GM18520 (cell line): Measurements from ENCODE around the gene PEA15.
A peak's percentile ranks its signal among the peaks of the same experiment; 100 is the strongest.

ENCODE experiments used
- ATAC-seq: cut with Tn5 transposase; IDR thresholded peaks from one replicate; pipeline ENCODE4 v1.9.1; 2021; ENCODE audit not compliant: unreplicated experiment

The PEA15 gene

DNA sequence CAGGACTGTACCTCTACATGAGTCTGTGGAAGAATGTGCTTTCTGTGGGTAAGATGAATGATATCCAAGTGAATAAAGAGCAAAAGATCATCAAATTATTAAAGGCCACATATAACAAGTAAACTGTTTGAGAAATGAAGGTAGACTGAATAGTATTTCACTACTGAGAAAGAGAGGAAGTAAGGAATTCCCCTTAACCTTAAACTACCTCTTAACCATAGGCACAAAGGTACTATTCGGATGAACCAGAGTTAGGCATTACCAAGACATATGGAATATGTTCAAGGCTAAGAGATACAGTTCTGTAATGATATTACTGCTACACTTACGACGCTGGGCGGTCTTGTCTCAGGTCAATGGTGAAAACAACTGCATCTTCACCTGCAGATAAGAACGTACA lies 31.6 kb downstream of the PEA15 start:
- ATAC-seq, result no peak

GRCh38 chr1:160237558-160237957 lies 32.4 kb downstream of the PEA15 start:
- no peak for ATAC-seq

- ATAC-seq, result no peak
These were observed 33.2 kb downstream of the PEA15 start for GRCh38 chr1:160238408-160238807.

GRCh38 chr1:160239582-160240299 lies 34.6 kb downstream of the PEA15 start:
- no peak for ATAC-seq

GRCh38 chr1:160243767-160244166 lies 38.6 kb downstream of the PEA15 start:
- ATAC-seq, result no peak

DNA sequence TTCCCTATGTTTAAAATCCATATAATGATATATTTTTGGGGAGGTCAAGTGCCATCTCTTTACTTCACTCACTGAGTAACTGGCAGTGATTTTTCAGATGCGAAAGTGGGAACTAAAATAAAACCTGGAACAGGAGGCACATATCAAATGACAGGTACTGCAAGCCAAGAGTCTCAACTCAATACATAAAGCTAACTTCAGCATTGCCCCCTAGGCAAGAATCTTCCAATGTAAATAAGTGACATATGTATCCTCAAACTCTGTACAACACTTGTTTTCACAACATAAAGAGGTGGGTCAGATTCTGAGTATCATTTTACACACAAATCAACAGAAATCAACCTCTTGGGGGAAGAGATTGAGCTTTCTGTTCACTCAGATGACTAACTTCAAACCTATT lies 39.0 kb downstream of the PEA15 start:
- ATAC-seq, result no peak

DNA sequence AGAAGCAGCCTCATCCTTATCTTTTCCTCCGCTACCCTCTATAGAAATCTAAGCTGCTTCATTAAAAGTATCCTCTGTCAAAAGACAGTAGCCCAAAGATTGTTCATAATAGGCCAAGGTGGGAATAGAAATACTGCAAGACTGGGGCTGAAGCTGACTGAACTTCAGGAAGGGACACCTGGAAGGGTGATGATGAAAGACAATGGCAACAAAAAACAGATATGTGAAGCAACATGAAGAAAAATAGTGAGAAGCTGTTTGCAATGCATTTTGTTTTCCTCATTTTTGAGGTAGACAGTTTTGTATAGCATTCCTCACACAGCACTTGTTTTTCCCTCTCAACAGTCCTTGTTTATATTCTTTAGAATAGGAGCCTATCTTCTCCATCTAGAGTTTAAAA lies 40.2 kb downstream of the PEA15 start:
- no peak for ATAC-seq

DNA sequence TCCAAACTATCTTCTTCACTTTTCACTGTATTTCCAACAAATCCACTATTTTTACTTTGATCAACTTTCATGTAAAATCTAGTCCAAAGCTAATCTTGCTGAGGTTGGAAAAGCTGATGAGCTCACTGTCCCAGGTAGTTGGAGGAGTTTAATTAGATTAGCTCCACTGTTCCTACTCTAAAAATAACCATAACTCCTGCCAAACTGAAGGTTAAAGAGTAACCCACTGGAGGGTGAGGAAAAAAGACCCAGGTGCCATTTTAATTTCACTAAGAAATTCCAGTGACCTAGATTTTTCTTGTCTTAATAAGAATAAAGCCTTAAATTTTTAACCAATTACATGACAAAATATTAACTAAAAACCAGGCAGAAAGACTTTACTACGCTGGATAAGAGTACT lies 41.9 kb downstream of the PEA15 start:
- ATAC-seq, result no peak

DNA sequence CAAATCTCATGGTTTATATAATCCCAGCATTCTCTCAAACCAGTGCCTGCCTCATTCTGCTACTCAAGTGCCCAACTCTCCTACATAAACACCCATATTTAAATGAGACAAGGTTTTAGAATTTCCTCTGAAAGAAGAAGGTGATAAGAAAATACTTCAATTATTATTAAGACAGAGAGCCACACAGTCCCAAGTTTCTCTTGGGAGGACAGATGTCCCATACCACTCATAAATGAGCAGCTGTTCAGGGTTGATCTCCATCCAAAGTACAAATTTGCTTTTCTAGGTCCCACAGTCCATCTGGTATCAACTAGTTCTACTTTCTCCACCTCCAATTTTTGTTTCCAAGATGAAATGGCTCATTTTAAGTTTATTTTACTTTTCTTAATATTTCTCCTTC lies 45.8 kb downstream of the PEA15 start:
- ATAC-seq, result no peak

DNA sequence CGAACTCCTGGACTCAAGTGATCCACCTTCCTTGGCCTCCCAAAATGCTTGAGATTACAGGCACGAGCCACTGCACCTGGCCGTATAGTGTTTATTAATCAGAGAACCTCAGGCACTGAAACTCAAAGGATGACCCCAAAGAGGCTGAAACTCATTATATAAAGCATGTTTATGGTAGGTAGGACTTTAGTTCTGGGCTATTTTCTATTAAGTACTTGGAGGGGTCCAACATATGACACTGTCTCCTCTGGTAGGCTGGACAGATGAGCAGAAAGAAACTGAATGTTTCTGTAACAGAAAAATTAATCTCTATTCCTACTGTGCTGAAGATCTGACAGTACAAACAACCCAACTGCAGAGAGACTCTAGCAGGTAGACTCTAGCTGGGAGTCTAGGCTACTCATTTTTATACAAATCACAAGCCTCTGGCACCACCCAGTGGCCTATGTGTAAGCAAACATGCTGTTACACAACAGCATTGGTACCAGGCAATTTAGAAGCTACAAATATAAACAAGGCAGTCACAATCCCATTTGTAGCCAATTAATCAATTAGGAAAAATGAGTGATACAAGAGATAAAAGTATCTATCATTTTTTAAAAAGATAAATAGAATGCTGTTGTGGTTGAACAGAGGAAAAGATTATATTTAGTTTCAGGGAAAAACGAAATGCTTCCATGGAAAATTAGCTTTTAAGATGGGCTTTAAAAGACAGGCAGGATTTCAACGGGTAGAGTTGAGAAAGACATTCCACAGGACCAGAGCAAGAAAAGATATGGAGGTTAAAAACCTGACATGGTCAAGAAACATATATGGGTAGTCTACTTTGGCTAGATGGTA lies 46.7 kb downstream of the PEA15 start:
- peak; percentile 65 for ATAC-seq

- no peak for ATAC-seq
These were observed 50.7 kb downstream of the PEA15 start for GRCh38 chr1:160255781-160256300.

DNA sequence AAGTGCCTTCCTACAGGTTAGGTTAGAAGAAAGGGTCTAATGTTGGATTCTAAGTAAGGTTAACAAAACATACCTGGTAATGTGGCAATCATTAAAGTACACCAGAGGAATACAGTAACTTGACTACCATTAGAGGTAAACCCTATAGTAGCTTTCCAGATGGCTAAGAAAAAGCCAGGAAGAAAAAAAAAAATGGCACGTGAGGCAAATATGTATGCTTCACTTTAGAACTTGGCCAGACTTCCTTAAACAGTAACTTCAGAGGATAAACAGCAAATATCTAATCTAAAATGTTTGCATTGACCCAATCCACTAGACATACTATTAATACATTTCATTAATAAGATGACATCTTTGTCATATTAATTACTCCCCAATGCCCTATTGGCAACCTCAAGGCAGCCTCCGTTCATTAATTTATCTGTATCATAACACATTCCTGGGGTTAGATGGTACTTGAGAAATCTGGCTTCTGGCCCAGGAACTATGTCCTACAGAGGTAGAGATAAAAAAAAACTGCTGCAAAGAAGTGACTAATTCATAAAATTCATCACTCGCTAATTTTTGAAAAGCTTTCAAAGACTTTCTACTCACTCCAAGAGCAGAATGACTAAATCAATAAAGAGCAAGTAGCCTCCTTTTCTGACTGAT lies 51.3 kb downstream of the PEA15 start:
- ATAC-seq, result no peak

GRCh38 chr1:160257411-160258015 lies 52.3 kb downstream of the PEA15 start:
- no peak for ATAC-seq

GRCh38 chr1:160258177-160258798 lies 53.1 kb downstream of the PEA15 start:
- no peak for ATAC-seq

- ATAC-seq, result no peak
These were observed 55.5 kb downstream of the PEA15 start for GRCh38 chr1:160260406-160261382.

- ATAC-seq, result no peak
These were observed 56.3 kb downstream of the PEA15 start for GRCh38 chr1:160261556-160261892.

DNA sequence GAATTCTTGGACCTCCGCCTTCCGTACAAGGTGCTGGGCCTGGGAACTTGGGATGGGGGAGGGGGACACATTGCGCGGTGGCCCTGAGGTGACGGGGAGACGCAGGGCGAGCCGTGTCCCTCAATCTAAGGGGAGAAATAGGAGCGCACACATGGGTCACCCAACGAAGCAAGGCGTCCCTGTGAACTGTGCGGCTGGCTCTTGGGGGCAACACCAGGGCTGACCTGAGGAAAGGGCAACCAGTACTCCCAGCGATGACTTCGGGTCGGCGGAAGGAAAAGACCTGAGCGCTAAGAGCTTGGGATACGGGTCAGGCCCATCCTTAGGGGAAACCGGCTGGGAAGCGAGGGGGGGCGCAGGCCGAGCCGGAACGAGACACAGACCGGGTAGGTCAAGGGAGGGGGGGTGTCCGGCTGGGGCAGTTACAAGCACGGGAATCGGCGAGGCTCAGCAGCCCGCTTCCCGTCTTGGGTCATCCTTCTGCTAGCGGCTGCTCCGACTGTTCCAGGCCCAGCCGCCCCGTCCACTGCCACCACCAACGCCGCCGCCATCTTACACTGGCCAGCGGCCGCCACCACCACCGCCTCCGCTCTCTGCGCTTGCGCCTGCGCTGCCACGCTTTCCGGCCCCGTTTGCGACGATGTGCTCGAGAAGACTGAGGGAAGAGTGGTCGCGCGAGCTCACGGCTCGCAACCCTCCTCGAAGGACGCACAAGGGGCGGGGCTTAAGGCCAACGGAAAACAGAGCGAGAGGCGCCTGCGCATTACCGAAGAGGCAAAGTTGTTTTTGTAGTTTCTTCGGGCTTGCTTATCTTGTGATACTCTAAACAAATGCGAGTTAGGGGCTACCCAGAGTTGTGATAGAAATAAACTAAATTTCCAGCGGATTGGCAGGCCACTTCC lies 57.0 kb downstream of the PEA15 start, which contains the start of gene DCAF8:
TSS of gene DCAF8 (minus strand) at position 657 of the 902 bp plus-strand sequence. CDS start 18,541 bp downstream, outside the sequence.
- ATAC-seq, result peak; percentile 74

DNA sequence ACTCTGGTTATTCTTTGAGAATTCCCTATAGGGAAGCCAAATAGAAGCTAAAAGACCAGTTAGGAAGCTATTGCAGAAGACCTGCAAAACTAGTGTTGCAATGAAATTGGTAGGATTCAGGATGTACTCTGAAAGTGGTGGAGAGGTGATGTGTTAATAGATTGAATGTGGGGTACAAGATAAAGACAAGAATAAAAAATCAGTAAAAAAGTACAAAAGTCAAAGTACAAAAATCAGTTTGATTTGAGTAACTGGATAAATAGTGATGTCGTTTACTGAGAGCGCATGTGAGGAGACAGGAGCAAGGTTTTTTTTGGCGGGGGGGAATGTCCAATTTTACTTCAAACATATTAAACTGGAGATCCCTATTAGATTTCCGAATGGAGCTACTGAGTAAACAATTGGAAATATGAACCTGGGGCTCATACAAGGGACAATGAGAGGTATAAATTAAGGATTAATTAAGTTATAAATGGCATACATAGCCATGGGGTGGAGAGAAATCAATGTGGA lies 59.7 kb downstream of the PEA15 start:
- no peak for ATAC-seq
